HG02840 (cell line): ENCODE measurements around the gene LZTR1.

Source experiments
- ATAC-seq: cut with Tn5 transposase; IDR thresholded peaks from one replicate; pipeline ENCODE4 v1.9.1; 2021; ENCODE audit warnings: mild to moderate bottlenecking, moderate library complexity, moderate number of reproducible peaks; ENCODE audit not compliant: unreplicated experiment, low FRiP score

Gene LZTR1

DNA sequence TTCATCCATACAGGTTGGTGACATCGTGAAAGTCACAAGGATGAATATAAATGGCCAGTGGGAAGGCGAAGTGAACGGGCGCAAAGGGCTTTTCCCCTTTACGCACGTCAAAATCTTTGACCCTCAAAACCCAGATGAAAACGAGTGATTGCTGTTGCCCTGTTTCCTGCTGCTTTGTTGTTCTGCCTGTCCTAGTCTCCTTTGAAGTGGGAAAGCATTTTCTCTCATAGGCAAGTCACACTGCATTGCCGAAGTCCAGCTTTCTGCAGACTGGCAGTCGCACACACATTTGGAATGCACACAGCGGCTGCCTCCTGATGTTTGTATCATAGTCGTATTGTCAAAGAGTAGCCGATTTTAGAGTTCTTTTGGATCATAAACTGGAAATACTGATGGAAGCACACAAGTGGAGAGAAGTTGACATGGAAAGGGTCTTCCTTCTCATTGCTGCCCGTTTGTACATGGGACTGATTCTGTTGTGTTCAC, 32.4 kb upstream of the LZTR1 start:
- ATAC-seq: no peak

DNA sequence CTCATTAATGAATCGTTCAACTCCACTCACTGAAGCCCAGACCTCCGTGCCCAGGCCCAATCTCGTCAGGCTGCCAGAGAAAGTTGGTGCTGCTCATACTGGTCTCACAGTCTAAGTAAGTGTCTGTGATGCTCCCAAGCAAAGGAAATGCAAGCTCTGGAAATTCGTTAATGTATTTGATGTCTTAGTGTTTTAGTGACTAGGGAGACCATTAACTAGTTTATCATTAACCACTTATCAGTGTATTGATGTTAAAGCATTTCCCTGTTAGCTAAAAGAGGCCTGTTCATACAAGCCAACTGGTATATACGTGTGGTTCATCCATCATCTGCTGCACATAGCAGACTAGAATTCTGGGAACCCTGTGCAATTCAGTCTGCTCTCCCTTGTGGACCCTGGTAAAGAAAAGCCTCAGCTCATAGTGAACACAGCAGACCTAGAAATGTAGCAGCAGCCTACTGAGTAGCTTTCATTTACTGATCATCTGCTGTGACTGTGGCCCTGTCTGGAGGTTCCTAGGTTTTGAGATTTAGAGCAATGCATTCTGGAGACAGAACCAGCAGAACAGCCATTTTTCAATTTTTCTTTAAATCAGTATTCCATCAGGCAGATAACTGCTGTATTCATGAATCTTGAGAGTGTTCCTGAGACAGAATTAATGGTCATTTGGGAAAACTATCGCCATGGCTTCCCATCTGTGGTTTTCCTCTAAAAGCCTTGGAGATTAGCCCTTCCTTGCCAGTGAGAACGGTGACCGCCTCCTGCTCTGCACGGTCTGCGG, 30.8 kb upstream of the LZTR1 start:
- no peak for ATAC-seq

- no peak for ATAC-seq
Observed at GRCh38 chr22:20951932-20952380, 30.1 kb upstream of the LZTR1 start.

DNA sequence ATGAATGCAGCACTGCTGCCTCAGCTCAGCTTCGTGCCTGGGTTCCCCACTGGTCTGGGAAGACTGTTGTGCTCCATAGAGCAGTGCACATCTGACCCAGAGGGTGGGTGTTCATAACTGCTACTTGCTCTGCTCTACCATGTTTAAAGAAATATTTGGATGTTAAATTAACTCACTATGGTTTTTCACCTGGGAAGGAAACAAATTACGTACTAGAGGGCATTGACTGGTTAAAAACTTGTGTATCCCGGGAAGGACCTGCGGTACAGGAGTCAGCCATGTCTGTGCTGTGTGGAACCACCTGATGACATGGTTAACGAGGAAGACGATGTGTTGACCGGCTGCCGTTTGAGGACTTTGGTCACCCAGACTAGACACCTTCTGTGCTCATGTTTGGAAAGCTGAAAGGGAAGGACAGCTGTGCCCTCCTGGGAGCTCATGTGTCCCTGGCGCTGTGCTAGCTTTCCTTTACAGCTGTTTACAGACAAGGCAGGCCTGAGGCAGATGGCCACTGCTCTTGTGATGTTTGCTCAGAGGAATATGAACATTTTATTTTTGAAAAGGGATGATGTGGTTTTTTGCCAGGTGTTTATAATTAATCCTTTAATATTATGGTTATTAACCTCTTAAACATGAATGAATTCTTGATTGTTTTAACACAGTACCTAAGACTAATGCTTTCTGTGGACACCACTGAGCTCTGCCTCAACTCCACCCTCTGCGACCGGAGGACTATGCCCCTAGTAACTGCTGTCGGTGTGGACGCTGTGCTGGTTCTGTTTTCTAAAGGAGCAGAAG, 29.4 kb upstream of the LZTR1 start:
- no peak for ATAC-seq

GRCh38 chr22:20953342-20953608, 28.8 kb upstream of the LZTR1 start:
- no peak for ATAC-seq

DNA sequence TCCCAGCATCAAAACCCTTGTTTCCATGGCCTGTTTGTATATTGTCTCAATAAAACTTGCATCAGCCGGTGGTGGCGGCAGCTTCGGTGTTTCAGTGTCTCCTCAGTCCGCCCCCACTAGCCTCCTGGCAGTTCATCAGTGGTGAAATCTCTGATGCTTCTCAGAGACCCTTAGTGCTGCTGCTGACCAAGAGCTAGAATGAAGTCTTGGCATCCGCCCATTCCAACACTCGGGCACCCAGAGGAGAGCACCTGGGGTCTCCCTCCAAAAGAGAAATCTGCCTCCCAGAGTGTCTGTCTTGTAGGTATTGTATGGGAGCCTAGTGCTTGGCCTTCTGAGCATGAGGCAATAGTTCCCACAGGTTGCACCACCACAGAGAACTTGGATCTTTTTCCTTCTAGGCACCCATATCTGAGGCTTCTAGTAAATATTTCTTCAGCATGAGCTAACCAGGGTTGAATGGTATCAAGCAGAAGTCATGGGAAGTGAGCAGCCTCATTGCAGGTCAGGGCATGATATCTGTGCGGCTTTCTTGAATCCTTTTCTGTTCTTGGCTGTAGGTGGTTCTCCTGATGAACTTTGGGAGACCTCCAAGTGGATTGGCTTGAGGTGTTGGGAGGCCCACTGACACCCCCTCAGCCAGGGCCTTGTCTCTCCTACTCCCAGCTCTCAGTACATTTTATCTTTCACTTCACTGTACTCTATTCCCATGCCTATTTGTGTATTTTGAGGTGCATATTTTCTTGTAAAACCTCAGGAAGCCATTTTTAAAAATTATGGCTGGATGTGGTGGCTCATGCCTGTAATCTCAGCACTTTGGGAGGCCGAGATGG, 28.2 kb upstream of the LZTR1 start:
- no peak for ATAC-seq

- no peak for ATAC-seq
Observed at GRCh38 chr22:20955548-20955947, 26.5 kb upstream of the LZTR1 start.

DNA sequence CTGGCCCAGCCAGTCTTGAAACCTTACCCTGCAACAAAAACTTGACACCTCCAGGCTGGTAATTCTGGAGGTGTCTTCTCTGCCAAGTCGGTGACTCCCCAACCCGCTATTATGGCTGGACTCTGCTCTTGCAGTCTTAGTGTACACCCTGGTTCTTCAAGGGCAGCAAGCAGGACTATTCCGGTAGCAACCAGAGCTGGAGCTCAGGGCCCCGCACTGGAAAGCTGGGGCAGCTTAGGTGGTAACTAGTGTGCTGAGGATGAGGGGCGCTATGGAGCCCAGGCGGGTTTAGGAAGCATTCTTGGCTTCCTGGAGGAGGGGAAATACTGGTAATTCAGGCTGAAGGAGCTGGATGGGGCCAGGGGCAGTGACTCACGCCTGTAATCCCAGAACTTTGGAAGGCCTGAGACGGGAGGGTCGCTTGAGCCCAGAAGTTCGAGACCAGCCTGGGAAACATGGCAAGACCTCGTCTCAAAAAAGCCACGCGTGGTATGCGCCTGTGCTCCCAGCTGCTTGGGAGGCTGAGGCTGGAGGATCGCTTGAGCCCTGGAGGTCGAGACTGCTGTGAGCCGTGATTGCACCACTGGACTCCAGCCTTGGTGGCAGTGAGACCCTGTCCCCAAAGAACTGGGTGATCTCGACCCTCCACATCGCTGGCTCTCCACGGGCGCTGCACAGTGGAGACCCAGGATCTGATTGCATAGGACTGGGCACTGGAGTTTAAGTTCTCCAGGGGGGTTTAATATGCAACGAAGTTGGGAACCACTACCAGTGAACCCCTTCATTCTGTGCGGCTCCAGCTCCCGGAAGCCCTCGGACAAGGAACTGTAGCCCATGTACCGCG, 25.6 kb upstream of the LZTR1 start:
- no peak for ATAC-seq

DNA sequence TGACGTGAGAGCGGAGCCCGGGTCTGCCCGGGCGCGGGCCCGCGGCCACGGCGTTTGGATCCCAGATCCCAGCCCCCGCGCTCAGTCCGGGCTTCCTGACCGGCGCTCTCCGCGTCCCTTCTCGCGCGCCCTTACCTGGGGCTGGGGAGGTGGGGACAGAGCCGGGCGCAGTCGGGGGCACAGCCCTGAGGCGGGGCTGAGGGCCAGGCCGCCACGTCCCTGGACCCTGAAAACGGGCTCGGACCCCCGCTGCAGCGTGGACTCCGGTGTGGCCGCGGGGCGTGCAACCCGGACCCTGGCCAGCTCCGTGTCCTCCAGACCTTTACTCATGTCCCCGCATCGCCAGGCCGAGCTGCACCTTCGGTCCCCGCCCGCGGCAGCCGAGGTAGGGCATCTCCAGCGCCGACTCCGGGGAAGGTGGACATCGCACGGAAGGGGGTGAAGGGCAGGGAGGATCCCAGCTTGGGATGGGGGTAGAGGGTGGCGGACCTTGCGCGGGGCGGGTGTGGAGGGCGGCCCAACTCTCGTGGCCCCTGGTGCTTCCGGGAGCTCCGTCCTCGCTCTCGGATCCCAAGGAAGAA, 24.9 kb upstream of the LZTR1 start:
- ATAC-seq: no peak

GRCh38 chr22:20957683-20958431, 24.2 kb upstream of the LZTR1 start:
- ATAC-seq: no peak

- no peak for ATAC-seq
Observed at GRCh38 chr22:20959578-20960461, 22.3 kb upstream of the LZTR1 start.

DNA sequence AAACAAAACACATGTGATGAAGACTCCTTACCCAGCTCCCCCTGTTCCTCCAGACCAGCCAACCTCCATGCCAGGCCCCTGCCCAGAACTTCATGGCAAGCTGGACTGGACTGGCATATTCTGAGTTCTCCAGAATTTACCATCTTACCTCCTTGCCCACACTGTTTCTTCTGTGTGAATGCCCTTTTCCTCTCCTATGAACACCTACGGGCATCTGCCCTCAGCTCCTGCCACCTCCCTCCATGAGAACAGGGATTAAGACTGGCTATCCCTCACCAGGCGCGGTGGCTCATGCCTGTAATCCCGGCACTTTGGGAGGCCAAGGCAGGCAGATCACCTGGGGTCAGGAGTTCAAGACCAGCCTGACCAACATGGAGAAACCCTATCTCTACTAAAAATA, 21.5 kb upstream of the LZTR1 start:
- ATAC-seq: no peak

- ATAC-seq: no peak
Observed at GRCh38 chr22:20962491-20962945, 19.6 kb upstream of the LZTR1 start.

DNA sequence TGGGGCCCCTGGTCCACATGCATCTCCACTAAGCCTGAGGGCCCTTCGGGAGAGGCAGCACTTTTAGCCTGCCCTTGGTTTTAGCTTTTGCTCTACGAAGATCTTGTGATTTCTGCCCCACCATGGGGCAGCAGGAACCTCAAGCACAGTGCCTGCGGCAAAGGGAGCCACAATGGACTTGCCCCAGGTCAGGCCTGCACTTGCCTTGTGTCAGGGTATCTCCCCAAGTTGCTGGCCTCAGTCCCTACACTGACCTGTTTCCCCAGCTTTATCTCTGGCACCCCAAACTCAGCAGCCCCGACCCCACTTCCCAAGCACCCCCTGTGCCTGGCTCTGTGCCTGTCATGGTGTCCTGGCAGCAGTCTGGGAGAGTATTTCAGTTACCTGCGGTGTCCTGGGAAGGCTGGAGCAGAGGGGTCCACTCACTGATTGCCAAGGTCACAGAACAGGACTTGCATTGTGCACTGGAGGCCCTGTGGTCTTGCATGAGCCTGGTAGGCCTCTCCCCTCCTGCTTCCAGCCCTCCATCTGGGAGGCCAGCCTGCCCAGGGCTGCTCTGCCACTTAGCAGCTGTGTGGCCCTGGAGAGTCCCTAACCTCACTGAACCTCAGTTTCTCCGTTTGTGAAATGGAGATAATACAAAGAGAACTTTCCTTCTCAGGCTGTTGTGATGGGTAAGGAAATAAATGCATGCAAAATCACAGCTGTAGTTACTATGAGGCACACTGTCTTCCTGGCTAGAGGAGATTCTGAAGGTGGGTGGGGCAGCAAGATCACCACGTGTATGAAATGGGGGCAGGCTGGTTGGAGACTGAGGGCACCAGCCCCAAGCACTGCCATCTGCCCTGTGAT, 18.7 kb upstream of the LZTR1 start:
- no peak for ATAC-seq

DNA sequence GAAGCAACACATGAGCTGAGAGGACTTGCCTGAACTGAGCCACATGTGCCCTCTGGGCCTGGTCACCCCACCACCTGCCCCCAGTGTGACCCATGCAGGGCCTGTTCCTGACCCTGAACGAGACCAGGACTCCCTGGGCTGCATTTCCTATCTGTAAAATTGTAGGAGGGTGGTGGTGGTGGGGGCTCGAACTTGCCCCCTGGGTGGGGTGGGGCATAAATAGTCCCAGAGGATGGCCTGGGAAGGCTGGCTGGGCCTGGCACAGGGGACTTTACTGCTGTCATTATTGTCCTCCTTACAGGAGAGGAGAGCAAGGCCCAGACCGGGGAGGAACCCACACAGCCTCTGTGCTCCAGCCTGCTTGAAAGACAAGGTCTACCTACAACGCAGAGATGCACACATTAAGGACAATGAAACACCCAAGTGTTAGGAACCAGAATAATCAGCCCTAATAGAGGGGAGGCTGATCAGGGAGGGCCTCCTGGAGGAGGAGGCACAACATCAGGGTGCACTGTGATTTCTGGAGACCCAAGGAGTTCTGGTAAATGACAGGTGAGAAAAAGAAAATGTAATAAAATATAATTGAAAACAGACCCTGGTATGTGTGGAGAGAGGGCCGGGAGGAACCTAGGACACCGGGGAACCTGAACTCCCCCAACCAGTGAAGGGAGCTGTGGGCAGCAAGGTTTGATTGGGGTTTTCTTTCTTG, 17.9 kb upstream of the LZTR1 start:
- ATAC-seq: no peak

DNA sequence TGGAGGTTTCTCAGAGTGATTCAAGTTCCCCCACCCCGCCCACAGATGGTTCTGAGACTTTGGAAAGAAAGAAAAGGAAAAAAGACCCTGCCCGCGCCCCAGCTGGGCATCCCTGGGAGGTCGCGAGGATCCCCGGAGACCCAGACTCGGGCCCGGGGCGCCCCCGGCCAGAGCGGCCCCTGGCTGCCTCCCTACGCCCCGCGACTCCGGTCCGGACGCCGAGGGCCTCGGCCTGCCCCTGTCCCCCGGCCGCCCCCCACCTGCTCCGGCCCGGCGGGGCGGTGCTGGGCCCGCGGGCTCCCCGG, 17.3 kb upstream of the LZTR1 start:
- ATAC-seq: no peak
